HFFc6 (cell line): Measurements from ENCODE around the gene AKT1. TPM values are rescaled to one million over a fixed set of nuclear protein-coding genes. Genes with fewer than 3 reads are reported as not detected.

ENCODE experiments used
- DNase-seq: peaks from one replicate; pipeline ENCODE4 v3.0.0-alpha.2; 2018
- H3K27ac Mint-ChIP-seq: 2 replicates; pipeline ENCODE4 v1.8.0; 2020; ENCODE audit warnings: mild to moderate bottlenecking, mixed read lengths
- H3K27me3 Mint-ChIP-seq: 2 replicates; pipeline ENCODE4 v1.8.0; 2021; ENCODE audit warnings: mild to moderate bottlenecking, moderate library complexity, mixed read lengths; ENCODE audit not compliant: insufficient read depth
- H3K36me3 Mint-ChIP-seq: 2 replicates; pipeline ENCODE4 v1.8.0; 2021; ENCODE audit warnings: low read depth, mixed read lengths
- H3K4me1 Mint-ChIP-seq: 2 replicates; pipeline ENCODE4 v1.8.0; 2020; ENCODE audit warnings: low read depth, mixed read lengths
- H3K4me3 Mint-ChIP-seq: 2 replicates; pipeline ENCODE4 v1.8.0; 2020; ENCODE audit warnings: mild to moderate bottlenecking, moderate library complexity, mixed read lengths
- H3K9me3 Mint-ChIP-seq: 2 replicates; pipeline ENCODE4 v1.8.0; 2020; ENCODE audit warnings: mild to moderate bottlenecking, mixed read lengths
- total RNA-seq, 6 experiments: library from RNA; stranded (reverse); fragmentation: NEBNext Ultra II Directional; extraction: Animal tissue kit (Norgen Biotek cat#: 25700); gene quantifications; 2 replicates in 1 of 6; 3 replicates in 5 of 6; pipeline ENCODE4 v1.2.3, GENCODE V29; 2021
- TF ChIP-seq, protein P1 (sequence below): fragments of 200-600 bp; sonication (generic); IDR thresholded peaks from 2 replicates; pipeline ENCODE4 v1.5.0; 2021; ENCODE audit warnings: antibody characterized with exemption, mild to moderate bottlenecking

The AKT1 gene
- total RNA-seq, 6 experiments from 2014 or later, result 164 to 191 (median 173) TPM

DNA sequence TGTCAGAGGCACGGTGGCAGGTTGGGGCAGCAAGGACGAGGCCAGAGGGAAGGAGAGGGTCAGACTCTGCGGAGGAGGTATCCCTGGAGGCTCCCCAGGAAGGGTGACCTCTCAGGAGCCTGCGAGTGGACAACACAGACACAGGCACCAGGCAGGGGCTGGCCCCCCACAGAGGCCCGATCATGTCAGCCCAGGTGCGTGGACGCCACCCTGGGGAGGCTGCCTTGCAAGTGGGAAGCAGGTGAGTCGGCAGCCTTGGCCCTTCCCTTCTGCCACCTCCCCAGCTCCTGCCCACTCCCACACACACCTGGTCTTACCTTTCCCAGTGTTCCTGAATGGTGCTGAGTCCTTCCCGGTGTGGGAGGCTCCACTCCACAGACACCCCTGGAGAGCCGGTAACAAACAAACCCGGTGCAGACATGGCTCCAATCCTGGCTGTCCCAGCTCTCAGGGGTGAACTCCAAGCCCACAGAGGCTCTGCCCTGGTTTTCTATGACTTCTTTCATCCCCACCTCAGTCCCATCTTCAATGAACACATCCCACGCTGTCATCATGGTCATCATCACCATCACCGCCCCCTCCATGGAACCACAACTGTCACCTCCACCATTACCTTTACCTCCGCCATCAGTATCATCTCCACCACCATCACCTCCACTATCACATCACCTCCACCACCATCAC is 10.5 kb upstream of the AKT1 start:
- Mint-ChIP-seq H3K27ac (no peak overlapping the region), H3K4me1 (peaks cover 12% of the 10 kb centered on the region), H3K27me3 (peaks cover 3% of the 10 kb centered on the region; the same call in 1 of the 2 replicates), H3K36me3 (no peaks in the 10 kb centered on the region), H3K4me3 (no peak overlapping the region), H3K9me3 (no peaks in the 10 kb centered on the region)
- TF ChIP-seq, protein P1, sequence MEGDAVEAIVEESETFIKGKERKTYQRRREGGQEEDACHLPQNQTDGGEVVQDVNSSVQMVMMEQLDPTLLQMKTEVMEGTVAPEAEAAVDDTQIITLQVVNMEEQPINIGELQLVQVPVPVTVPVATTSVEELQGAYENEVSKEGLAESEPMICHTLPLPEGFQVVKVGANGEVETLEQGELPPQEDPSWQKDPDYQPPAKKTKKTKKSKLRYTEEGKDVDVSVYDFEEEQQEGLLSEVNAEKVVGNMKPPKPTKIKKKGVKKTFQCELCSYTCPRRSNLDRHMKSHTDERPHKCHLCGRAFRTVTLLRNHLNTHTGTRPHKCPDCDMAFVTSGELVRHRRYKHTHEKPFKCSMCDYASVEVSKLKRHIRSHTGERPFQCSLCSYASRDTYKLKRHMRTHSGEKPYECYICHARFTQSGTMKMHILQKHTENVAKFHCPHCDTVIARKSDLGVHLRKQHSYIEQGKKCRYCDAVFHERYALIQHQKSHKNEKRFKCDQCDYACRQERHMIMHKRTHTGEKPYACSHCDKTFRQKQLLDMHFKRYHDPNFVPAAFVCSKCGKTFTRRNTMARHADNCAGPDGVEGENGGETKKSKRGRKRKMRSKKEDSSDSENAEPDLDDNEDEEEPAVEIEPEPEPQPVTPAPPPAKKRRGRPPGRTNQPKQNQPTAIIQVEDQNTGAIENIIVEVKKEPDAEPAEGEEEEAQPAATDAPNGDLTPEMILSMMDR, result no peak
- no peak for DNase-seq

DNA sequence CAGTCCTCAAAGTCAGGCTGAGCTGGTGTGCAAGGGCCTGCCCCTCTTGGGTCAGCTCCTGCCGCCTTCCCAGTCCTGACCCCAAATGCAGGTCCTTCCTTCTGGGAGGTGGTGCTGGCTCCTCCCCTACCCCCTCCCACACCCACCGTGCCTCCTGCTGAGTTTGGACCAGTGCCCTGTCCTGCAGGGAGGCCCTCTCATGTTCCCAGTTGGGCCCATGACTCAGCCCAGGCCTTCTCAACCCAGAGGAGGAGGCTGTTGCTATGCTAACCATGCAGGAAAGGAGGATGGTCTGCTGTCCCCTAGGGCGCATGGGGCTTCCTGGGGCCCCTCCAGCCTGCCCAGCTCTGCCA is 9.8 kb upstream of the AKT1 start:
- TF ChIP-seq, protein P1, result no peak
- no peaks in the 10 kb centered on the region for H3K36me3 Mint-ChIP-seq

DNA sequence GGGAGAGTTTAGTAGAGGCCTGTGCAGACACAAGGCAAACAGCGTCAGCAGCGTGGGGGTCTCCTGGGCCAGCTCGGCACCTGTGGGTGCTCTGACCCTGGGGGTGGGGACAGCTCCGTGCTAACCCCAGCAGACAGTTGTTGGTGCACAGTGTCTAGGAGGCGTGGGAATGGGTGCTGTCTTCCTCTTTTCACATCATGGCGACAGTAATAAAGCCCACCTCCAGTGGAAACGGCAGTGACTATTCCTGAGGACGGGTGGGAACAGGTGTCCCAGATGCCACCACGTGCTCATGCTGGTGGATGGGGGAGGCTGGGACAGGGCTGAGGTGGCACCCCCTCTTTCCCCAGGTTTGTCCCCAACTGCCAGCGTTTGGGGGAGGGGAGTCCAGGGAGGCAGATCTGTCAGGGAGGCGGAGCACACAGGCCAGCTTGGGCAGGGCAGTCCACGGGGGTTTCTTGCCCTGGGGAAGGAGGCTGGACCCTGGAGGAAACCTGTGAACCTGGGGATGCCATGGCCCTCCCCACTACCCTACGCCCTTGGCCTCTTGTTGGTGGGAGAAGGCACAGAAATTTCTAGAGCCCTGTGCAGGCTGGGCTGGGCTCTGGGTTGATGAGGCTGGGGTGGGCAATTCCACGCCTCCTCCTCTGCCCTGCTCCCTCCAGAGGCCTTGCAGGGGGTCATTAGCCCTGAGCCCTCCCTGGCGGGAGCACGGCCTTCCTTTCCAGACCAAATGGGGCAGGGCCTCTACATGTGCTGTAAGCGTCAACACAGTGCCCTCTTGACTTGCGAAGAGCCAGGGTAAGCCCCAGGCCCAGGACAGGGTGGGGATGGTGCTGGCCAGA is 9.2 kb upstream of the AKT1 start:
- H3K27ac Mint-ChIP-seq, result no peak overlapping the region
- H3K9me3 Mint-ChIP-seq, result no peaks in the 10 kb centered on the region
- TF ChIP-seq, protein P1, result no peak
- no peak for DNase-seq
- H3K36me3 Mint-ChIP-seq, result no peaks in the 10 kb centered on the region
- no peak overlapping the region for H3K4me3 Mint-ChIP-seq
- peaks cover 3% of the 10 kb centered on the region; the same call in 1 of the 2 replicates for H3K27me3 Mint-ChIP-seq
- H3K4me1 Mint-ChIP-seq, result peaks cover 12% of the 10 kb centered on the region

More for the DNA sequence above, 9.8 kb upstream of the AKT1 start:
- H3K4me3 Mint-ChIP-seq, result no peak overlapping the region
- peak; percentile 58 for DNase-seq
- H3K27me3 Mint-ChIP-seq, result peaks cover 3% of the 10 kb centered on the region; the same call in 1 of the 2 replicates
- H3K4me1 Mint-ChIP-seq, result peaks cover 12% of the 10 kb centered on the region
- no peaks in the 10 kb centered on the region for H3K9me3 Mint-ChIP-seq
- H3K27ac Mint-ChIP-seq, result no peak overlapping the region; the same call in 1 of the 2 replicates

- DNase-seq, result no peak
- Mint-ChIP-seq H3K9me3 (no peaks in the 10 kb centered on the region), H3K27me3 (peaks cover 5% of the 10 kb centered on the region; the same call in 1 of the 2 replicates), H3K27ac (no peak overlapping the region), H3K4me3 (no peak overlapping the region), H3K4me1 (peaks cover 12% of the 10 kb centered on the region), H3K36me3 (no peaks in the 10 kb centered on the region)
- TF ChIP-seq, protein P1, result no peak
Observed at GRCh38 chr14:104803912-104804410, 8.4 kb upstream of the AKT1 start.

- DNase-seq, result no peak
- no peaks in the 10 kb centered on the region for H3K9me3 Mint-ChIP-seq
- no peaks in the 10 kb centered on the region for H3K36me3 Mint-ChIP-seq
- H3K4me1 Mint-ChIP-seq, result peaks cover 12% of the 10 kb centered on the region
- H3K27ac Mint-ChIP-seq, result no peak overlapping the region
- TF ChIP-seq, protein P1, result no peak
- peaks cover 5% of the 10 kb centered on the region; the same call in 1 of the 2 replicates for H3K27me3 Mint-ChIP-seq
- H3K4me3 Mint-ChIP-seq, result no peak overlapping the region
Observed at GRCh38 chr14:104803280-104803911, 7.8 kb upstream of the AKT1 start.
